ENCODE data around the gene CCDC181.

Gene CCDC181

DNA sequence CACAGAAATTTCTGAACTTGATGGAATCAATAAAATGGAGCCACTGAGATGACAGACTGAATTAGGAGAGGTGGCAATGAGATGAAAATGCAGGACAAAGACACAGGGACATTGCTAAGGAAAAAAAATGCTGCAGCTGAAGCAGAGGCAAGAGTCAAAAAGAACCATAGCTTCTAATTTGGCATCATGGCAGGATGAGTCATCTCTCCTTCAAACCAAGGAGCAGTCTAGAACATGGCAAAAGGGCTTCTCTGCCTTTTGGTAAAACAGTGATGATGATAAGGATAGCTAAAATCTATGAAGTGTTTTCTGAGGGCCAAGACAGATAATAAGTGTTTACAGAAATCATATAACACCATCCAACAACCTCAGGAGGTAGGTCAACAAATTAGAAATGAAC is 41.7 kb upstream of the CCDC181 start:
- no peaks in the 10 kb centered on the region for H3K9me3 Mint-ChIP-seq
- DNase-seq, result no peak
- H3K36me3 Mint-ChIP-seq (ENCODE audit: low read depth), result peaks cover 6% of the 10 kb centered on the region
- H3K4me1 Mint-ChIP-seq, result peaks cover 9% of the 10 kb centered on the region
- TF ChIP-seq, protein P1, sequence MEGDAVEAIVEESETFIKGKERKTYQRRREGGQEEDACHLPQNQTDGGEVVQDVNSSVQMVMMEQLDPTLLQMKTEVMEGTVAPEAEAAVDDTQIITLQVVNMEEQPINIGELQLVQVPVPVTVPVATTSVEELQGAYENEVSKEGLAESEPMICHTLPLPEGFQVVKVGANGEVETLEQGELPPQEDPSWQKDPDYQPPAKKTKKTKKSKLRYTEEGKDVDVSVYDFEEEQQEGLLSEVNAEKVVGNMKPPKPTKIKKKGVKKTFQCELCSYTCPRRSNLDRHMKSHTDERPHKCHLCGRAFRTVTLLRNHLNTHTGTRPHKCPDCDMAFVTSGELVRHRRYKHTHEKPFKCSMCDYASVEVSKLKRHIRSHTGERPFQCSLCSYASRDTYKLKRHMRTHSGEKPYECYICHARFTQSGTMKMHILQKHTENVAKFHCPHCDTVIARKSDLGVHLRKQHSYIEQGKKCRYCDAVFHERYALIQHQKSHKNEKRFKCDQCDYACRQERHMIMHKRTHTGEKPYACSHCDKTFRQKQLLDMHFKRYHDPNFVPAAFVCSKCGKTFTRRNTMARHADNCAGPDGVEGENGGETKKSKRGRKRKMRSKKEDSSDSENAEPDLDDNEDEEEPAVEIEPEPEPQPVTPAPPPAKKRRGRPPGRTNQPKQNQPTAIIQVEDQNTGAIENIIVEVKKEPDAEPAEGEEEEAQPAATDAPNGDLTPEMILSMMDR (IDR thresholded peaks at IDR 0.05), result no peak
- no peak overlapping the region for H3K4me3 Mint-ChIP-seq
- H3K27ac Mint-ChIP-seq, result no peak overlapping the region
- H3K27me3 Mint-ChIP-seq (ENCODE audit: low read depth, poor library complexity), result no peaks in the 10 kb centered on the region

DNA sequence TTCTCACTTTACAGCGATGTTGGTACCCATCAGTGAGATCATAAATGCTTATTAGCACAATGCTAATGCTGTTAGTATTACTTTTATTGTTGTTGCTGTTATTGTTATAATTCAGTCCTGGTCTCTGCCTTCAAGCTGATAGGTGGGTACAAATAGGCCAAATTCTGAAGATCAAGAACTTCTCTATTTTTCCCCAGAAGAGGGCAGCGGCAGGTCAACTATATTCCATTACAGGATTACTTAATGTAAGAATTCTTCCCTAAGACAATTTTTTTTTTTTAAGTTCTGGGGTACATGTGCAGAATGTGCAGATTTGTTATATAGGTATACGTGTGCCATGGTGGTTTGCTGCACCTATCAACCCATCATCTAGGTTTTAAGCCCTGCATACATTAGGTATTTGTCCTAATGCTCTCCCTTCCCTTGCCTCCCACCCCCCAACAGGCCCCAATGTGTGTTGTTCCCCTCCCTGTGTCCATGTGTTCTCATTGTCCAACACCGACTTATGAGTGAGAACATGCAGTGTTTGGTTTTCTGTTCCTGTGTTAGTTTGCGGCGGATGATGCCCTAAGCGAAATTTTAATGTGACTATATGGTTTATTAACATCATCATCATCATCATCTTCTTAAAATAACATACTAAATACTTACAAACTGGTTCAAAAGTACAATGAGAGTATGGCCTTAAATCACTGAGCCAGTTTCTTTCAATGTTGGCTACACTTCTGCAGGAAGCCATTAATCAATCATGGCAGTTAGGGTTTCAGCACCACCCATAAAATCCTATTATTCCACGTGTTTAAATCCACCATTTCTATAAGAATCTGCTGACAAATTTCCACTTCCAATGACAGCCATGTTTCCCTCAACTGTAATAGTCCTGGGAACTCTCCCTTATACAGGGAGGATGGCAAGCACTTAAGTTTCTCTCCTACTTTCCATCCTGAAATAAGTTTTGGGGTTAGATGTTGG is 39.3 kb upstream of the CCDC181 start:
- peaks cover 9% of the 10 kb centered on the region for H3K4me1 Mint-ChIP-seq
- peak overlapping the region; percentile 82 for H3K27ac Mint-ChIP-seq
- H3K36me3 Mint-ChIP-seq (ENCODE audit: low read depth), result peaks cover 6% of the 10 kb centered on the region
- TF ChIP-seq, protein P1 (IDR thresholded peaks at IDR 0.05), result peak; percentile 29
- no peaks in the 10 kb centered on the region for H3K9me3 Mint-ChIP-seq
- no peak for DNase-seq
- H3K4me3 Mint-ChIP-seq, result no peak overlapping the region
- H3K27me3 Mint-ChIP-seq (ENCODE audit: low read depth, poor library complexity), result no peaks in the 10 kb centered on the region

DNA sequence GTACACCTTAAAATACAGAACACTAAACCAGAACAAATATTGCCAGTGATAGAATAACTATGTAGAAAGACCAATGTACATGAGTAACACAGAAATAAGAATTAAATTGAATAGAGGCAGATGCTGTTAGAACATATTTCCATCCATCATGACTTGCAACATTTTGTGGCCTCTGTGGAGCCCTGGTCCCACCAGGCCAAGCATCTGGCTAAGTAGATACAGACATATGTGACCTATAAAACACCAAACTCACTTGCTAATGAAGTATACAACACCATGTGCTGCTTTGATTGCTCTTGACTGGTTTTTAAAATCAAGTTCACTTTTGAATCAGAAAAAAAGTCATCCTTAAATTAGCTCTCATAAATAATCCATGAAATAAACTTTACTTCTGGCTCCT is 38.0 kb upstream of the CCDC181 start:
- no peak overlapping the region for H3K27ac Mint-ChIP-seq
- peaks cover 4% of the 10 kb centered on the region for H3K27me3 Mint-ChIP-seq (ENCODE audit: low read depth, poor library complexity)
- H3K4me1 Mint-ChIP-seq, result peaks cover 9% of the 10 kb centered on the region
- no peak for DNase-seq
- H3K9me3 Mint-ChIP-seq, result no peaks in the 10 kb centered on the region
- H3K4me3 Mint-ChIP-seq, result no peak overlapping the region
- TF ChIP-seq, protein P1 (IDR thresholded peaks at IDR 0.05), result no peak
- peaks cover 6% of the 10 kb centered on the region for H3K36me3 Mint-ChIP-seq (ENCODE audit: low read depth)

DNA sequence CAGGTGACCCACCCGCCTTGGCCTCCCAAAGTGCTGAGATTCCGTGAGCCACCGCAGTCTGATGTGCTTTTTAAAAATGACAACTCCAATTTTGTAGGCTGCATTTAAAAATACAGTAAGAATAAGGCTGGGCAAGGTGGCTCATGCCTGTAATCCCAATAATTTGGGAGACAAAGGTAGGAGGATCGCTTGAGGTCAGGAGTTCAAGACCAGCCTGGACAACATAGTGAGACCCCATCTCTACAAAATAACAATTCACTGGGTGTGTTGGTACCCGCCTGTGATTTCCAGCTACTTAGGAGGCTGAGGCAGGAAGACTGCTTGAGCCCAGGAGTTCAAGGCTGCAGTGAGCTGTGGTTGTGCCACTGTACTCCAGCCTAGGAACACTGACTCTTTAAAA is 35.1 kb upstream of the CCDC181 start:
- Mint-ChIP-seq H3K4me3 (no peak overlapping the region), H3K36me3 (ENCODE audit: low read depth) (no peaks in the 10 kb centered on the region), H3K27me3 (ENCODE audit: low read depth, poor library complexity) (peaks cover 12% of the 10 kb centered on the region), H3K9me3 (peaks cover under 1% of the 10 kb centered on the region), H3K27ac (no peak overlapping the region), H3K4me1 (peaks cover 9% of the 10 kb centered on the region)
- no peak for DNase-seq
- TF ChIP-seq, protein P1 (IDR thresholded peaks at IDR 0.05), result no peak

DNA sequence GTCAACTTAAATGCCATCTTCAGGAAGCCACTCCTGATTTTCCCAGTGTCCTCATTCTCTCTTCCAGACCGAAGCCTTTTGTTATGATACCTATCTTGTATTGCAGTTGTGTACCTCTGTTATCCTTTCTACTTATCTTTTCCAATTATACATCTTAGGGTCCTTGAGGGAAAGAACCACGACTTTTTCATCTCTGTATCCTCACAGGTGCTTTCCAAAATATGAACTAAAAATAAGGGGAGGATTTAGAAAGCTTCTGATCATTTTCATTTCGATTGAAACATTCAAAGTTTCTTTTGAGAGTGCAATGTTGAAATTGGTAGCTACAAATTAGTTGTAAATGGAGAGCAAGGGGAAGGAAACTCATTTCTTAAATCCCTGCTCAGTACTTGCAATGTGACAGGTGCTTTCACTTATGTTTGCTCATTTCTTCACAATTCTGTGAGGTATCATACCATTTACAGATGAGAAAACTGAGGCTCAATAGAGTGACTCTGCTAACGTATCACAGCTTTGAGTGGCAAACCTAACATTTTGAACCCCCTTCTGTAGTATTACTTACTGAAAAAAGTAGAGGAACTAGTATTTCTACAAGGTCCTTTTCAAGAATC is 34.2 kb upstream of the CCDC181 start:
- TF ChIP-seq, protein P1 (IDR thresholded peaks at IDR 0.05), result no peak
- Mint-ChIP-seq H3K27me3 (ENCODE audit: low read depth, poor library complexity) (peaks cover 12% of the 10 kb centered on the region), H3K36me3 (ENCODE audit: low read depth) (no peaks in the 10 kb centered on the region), H3K4me1 (peaks cover 2% of the 10 kb centered on the region), H3K4me3 (no peak overlapping the region), H3K27ac (no peak overlapping the region), H3K9me3 (peaks cover 10% of the 10 kb centered on the region)
- no peak for DNase-seq

Measured in nephron progenitor cell (in vitro differentiated cells).